Smooth muscle cell of the coronary artery (primary cell): ENCODE data around the gene DDX20. TPM values are rescaled to one million over a fixed set of nuclear protein-coding genes. Genes with fewer than 3 reads are reported as not detected.

Experiments used
- total RNA-seq: library from RNA; depleted of rRNA; stranded (reverse); fragments of >200 nt; gene quantifications from 2 replicates; pipeline ENCODE4 v1.2.3, GENCODE V29; 2014; ENCODE audit warnings: low replicate concordance

DDX20 gene
- 10.9 and 15.1 TPM in 2 replicates for total RNA-seq

GRCh38 chr1:111755331-111756123 is at the start of gene DDX20:
Gene DDX20 (plus strand): TSS chr1:111755901. CDS start chr1:111755925, 24 bp downstream.

GRCh38 chr1:111739194-111739924 is 16.3 kb upstream of the DDX20 start, which contains the start of gene INKA2:
Gene INKA2 (minus strand): TSS chr1:111739395. CDS start chr1:111739242, 153 bp downstream.

Other genes with a start within 250 kb of the DDX20 start
- gene RAP1A, start 136.1 kb upstream of the DDX20 start, total RNA-seq: 13.2 and 25.5 TPM in 2 replicates
- 1.1 and 5.7 TPM in 2 replicates for gene INKA2, start 16.5 kb upstream of the DDX20 start, total RNA-seq
- gene KCND3, start 233.8 kb downstream of the DDX20 start, total RNA-seq: 0.08 and 7.3 TPM in 2 replicates